ENCODE measurements around the gene PTPRD.

Gene PTPRD

GRCh38 chr9:8484597-8485191, 2128.1 kb downstream of the PTPRD start:
- ChIA-PET CTCF (no interaction called here), POLR2A (no interaction called here)
- TF ChIP-seq CTCF (IDR thresholded peaks at IDR 0.05; ENCODE audit: control extremely low read depth, extremely low read depth, low read depth, missing control alignments), result no peak
- no peak for DNase-seq (ENCODE audit: extremely low spot score)

DNA sequence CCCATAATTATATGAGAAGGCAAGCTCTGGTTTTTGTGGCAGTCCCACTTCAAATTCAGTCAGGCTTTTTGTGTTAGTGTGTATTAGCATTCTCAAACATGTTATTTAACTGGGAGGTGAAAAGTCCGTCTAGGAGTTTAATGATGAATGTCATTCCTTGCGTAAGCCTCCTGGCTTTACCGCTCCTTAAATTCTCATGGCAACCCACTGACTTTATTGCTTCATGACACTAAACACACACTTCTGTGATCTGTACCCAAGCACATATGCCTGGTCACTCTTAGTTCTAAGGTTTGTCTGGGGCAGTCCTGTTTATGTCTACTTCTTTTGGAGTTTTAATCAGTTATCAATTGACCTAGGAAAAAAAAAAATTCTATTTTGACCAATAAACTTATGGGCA, 2135.4 kb downstream of the PTPRD start:
- no peak for DNase-seq (ENCODE audit: extremely low spot score)
- CTCF ChIA-PET, result no interaction called here
- no peak for TF ChIP-seq CTCF (IDR thresholded peaks at IDR 0.05; ENCODE audit: control extremely low read depth, extremely low read depth, low read depth, missing control alignments)
- POLR2A ChIA-PET, result no interaction called here

- TF ChIP-seq CTCF (IDR thresholded peaks at IDR 0.05; ENCODE audit: control extremely low read depth, extremely low read depth, low read depth, missing control alignments), result no peak
- POLR2A ChIA-PET, result no interaction called here
- no peak for DNase-seq (ENCODE audit: extremely low spot score)
- CTCF ChIA-PET, result no interaction called here
These were observed 2137.9 kb downstream of the PTPRD start for GRCh38 chr9:8474937-8475336.

- CTCF ChIA-PET, result no interaction called here
- POLR2A ChIA-PET, result no interaction called here
- no peak for TF ChIP-seq CTCF (IDR thresholded peaks at IDR 0.05; ENCODE audit: control extremely low read depth, extremely low read depth, low read depth, missing control alignments)
- no peak for DNase-seq (ENCODE audit: extremely low spot score)
These were observed 2139.4 kb downstream of the PTPRD start for GRCh38 chr9:8473244-8474020.

GRCh38 chr9:8468045-8468637, 2144.7 kb downstream of the PTPRD start:
- TF ChIP-seq CTCF (IDR thresholded peaks at IDR 0.05; ENCODE audit: control extremely low read depth, extremely low read depth, low read depth, missing control alignments), result no peak
- ChIA-PET CTCF (interaction anchor here (1.9 kb wide), 1 partner anchor 11 kb away, joined by 5 read pairs; no protein-coding TSS in a partner anchor), POLR2A (no interaction called here)
- no peak for DNase-seq (ENCODE audit: extremely low spot score)

DNA sequence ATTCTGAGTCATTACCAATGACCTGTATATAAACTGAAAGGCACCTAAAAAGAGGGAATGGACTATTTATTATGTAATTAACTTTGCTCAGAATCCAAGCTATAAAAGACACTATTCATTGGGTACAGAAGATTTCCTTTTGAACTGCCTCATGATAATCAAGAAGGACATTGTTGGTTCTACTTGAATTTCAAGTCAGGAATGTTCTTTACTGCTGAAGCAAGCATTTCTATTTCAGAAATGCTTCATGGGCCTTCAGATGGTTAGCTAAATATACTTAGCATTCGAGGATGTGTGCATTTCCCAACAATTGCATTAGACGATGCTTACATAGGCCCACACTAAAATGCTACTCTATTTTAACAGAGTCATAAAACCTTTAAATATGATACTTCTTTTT, 2155.0 kb downstream of the PTPRD start:
- TF ChIP-seq CTCF (IDR thresholded peaks at IDR 0.05; ENCODE audit: control extremely low read depth, extremely low read depth, low read depth, missing control alignments), result no peak
- DNase-seq (ENCODE audit: extremely low spot score), result no peak
- ChIA-PET CTCF (no interaction called here), POLR2A (no interaction called here)
